Measurements from ENCODE around the gene SIRPG.
"Not testable (repeated sequence)": the region's sequence is repeated elsewhere in the genome, so short reads cannot be mapped to it uniquely, and the experiment has no call there.

SIRPG gene

DNA sequence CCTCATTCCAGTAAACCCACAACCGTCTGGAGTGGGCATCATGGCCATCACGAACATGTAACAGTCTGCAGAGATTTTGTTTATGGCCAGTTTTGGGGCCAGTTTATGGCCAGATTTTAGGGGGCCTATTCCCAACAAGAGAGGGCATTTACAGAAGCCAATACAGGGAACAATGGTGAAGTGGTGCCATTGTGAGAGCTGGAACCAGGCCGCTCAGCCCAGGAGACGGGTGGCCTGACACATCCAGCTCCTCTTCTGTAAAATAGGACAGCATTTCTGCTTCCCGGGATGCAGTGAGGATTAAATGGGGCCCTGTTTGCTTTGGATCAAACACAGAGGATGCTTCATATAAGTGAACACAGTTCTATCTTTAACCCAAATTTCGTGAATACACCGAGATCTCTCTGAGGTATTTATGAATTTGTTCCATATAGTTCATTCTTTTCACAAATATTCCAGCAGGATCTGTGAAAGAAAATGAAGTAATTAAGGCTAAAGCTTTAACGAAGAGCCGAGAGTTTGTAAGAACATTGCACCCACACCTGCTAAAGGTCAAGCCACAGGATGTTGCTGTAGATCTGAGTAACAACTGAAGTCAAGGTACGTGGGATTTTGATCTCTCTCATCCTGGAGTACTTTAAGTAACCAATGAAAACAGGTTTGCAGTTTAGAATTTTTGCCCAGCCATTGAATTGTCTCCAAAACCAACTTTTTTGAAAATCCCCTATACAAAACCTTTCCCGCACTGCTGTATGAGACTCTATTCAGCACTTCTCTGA, 14.5 kb upstream of the SIRPG start:
- DNase-seq: no peak

DNA sequence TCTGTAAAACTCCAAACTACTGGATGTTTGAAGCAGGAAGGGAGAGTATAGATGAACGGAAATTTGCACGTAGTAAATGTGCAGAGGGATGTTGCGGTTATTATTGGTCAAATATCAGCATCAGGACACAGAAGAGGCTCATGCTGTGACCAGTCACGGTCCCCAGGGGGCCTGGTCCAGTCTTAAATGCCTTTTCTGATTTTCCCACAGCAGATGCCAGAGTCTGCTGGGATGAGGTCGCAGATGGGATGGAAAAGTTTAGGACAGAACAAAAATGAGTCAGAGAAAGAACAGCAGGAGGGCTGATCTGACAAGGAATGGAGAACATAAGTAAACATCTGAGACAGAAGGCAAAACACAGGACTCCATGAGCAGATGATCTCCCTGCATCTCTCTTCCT, 11.7 kb upstream of the SIRPG start:
- DNase-seq: no peak

DNA sequence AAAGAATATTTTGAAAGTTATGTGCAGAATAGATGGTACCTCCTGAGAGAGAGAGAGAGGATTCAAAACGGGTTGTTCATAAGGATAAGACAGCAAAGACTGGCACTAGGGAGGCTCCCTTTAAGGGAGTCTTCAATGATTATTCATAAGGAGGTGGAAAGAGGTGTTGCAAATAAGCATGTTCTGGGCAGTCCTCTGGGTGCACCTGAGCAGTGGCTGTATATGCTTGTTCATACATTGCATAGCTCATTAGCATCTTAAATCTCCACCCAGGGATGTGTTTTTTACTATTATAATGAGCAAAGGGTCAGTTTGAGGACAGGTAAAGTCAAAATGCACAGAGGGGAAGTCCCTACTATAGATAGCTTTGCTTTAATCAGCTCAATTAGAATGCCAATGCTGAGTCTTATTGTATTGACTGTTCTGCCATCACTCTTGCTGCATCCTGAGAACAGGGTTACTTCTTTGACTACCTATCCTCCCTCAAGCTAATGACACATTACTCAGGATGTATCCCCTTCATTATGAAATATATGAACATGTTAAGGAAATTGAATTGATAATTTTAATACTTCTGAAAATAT, 10.0 kb upstream of the SIRPG start:
- no peak for DNase-seq

DNA sequence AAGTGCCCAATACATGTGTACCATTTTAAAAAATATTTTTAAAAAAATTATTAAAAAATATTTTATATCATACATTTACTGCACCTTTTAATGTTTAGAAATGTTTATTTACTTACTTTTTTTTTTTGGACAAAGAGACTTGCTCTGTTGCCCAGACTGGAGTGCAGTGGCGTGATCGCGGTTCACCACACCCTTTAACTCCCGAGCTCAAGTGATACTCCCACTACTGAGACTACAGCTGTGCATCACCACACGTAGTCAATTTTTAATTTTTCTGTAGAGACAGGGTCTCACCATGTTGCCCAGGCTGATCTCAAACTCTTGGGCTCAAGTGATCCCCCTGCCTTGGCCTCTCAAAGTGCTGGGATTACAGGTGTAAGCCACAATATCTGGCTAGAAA, 9.2 kb upstream of the SIRPG start:
- DNase-seq: no peak

DNA sequence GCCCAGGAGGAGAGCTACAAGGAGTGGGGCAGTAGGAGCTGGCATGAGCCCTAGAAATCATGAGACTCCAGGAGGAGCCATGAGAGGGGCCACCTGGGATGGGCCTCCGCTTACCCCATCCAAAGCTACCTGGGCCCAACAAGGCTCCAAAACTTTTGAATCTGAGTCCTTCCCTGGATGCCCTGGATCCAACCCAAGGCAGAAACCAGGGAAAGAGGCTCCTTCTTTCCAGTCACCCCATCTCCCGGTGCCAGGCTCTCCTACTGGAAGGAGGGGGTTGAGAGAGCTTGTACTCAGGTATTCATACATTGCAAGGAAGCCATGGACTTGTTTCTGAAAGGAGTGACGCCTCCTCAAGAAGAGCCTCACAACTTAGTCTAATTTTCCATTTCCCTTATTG, 7.8 kb upstream of the SIRPG start:
- DNase-seq: no peak

DNA sequence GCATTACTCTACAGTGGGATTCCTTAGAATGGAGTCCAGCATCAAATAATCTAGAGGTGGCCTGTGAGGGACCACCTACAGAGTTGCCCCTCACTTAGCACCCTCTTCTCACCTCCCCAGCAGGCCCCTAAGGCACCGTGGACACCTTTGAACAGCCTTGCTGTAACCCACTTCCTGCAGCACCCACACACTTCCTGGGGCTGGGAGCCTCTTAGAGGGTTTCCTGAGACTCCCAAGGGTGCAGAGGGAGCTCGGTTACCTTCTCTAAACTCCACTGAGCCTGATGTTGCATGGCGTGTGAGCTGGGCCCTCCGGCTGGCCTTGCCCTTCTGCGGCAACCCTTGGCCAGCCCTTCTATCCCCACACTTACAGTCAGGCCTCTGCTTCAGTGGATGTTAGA, 7.3 kb upstream of the SIRPG start:
- no peak for DNase-seq

DNA sequence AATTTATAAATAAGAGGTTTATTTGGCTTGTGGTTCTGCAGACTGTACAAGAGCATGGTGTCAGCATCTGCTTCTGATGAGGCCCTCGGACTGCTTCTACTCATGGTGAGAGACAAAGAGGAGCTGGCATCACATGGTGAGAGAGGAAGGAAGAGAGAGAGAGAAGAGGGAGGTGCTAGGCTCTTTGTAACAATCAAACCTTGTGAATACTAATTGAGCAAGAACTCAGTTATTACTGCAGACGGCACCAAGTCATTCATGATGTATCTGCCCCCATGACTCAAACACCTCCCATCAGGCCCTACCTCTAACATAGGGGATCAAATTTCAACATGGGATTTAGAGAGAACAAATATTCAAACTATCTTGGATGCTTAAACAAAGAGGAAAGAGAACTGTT, 6.3 kb upstream of the SIRPG start:
- no peak for DNase-seq

DNA sequence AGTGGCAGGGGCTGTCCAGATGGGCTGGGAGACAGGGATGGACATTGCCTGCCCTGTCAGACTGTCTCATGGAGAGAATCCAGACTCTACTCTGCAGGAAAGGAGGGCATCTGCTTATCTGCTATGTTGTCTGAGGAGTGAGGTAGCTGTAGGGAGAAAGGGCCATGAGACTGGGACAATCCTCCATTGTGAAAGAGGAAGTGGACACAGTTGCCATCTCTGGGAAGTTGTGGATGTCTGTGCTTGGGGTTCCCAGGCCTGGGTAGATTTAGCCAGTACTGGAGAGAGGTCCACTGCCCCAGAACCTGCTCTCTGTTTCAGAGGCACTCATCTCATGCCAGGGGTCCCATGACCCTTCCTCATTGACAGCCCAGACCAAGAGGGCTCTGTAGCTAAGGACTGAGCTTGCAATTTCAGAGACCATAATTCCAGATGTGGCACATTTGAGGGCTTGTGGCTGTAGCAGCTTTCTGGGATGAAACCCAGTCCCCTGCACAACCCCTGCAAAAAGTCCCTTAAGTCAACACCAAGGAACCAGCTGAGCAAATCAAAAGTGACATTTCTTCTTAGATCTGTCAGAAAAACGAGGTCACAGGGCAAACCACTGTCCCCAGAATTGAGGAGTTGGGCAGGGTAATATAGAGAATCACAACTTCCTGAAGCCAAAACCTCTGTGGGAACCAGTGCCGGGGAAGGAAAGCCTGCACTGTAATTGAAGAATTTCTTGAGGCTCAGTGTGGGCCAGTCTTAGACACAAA, 4.1 kb upstream of the SIRPG start:
- no peak for DNase-seq

DNA sequence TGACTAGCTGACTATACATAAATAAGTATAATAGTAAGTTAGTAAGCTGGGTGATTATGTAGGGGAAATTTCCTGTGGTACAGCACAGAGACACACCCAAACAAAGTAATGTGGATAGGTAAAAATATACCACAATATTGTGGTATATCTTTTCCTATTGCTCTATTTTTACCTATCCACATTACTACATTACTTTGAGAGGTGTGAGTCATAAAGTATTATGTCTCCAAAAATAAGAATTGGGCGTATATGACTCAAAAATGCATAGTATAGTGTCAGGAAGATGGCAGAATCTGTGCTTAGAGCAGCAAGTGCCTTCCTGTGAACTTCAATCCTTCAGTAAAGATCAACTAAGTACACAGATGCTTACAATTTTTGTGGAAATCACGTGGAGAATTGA, 2.7 kb upstream of the SIRPG start:
- no peak for DNase-seq

DNA sequence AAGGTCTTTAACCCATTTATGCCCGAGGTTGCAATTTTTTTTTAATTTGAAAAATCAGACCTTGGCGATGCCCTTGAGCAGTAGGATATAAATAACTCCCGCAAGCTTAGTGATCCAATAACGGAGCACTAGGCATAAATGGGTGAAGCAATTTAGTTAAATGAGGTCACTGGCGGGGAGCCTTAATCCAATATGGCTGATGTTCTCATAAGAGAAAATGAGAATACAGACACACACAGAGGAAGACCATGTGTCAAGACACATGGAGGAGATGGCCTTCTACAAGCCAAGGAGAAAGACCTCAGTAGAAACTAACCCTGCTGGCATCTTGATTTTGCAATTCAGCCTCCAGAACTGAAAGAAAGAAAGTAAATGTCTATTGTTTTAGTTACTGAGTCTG, 735 bp downstream of the SIRPG start:
- no peak for DNase-seq

DNA sequence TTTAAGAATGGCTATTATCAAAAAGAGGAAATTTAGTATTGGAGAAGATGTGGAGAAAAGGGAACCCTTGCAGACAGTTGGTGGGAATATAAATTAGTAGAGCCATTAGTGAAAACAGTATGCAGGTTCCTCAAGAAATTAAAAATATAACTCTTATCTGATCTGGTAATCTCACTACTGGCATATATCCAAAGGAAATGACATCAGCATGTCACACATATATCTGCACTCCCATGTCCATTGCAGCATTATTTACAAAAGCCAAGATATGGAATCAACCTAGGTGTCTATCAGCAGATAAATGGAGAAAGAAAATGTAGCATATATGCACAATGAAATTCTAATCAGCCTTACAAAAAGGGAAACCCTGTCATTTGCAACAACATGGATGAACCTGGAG, 2.6 kb downstream of the SIRPG start:
- DNase-seq: no peak

DNA sequence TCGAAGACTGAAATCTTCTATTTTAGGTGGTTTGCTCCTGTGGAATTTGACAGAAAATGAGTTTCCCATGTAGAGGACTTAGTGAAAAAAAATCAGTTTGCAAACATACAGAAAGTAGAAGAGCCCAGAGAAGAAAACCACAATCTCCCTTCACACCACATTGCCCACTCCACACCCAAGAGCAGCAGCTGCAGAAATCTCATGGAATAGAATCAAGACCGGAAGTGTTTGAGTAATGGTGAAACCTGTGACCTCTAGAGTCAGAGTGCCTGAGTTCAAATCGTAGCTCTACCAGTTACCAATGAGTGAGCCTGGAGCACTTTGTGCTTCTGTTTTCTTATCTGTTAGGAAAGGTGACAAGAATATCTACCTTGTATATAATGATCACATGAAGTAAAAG, 4.6 kb downstream of the SIRPG start:
- no peak for DNase-seq

DNA sequence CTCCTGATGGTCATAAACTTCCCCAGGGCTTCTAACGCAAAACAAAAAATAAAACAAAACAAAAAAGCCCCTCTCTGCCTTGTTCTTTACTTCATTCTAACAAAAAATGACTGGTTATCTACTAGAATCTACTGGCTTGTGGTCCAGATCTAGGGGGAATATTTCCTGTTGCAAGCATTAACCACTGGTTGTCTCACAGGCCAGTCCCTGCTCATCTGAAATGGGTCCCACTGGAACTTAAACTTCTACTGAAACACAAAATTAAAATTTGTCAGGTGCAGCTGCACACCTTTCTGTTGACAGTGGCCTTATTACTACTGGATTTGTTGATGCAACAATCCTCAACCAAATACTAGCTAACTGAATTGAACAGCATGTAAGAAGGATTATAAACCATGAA, 5.5 kb downstream of the SIRPG start:
- DNase-seq: no peak

DNA sequence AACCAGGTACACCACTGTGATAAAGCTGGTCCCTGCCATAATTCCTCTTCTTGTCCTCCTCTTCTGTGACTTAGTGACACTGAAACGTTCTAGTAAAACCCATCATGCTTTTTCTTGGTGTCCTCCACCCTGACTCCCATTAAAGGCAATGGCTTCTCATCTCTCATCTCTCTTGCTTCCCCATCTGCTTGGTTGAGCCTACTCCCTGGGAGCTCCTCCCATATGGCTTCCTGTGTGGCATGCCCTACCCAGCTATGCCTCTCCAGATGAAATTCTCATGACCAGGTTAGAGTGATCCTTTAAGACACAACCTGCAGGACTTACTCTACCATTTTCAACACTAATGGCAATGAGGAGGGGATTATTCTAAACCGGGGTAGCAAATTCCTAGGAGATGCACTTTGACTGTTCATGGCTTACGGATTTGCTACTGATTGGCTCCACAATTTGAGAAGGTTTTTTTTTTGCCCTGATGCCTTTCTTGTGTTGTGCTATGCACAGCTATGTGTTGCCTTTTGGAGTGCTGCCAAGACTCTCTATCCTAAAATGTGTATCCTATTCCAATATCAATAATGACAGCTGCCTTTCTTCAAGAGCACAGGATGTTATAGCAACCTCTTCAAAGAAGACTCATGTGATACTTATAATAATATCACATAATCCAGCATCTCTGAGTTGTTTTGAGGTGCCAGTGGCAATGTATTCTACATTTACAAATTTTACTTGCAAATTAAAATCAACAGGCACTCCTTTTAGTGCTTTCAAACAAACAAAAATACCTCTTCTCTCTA, 6.1 kb downstream of the SIRPG start:
- DNase-seq: peak; percentile 7

DNA sequence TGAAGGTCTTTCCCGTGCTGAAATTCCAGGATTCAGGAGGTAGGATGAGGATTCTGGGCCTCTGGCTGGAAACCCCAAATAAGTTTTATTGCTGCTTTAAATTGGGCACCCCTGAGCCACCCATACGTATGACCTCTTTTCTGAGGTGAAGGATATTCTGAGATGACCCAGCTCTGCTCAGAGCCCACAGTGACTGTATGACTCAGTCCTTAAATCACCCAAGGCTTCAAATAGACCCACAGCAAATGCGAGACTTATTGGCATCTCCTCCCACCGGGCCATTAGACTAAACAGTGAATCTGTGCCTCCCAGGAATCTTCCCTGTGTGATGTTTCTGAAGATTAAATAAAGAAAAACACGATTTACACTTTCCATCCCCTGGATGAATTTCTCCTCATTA, 9.5 kb downstream of the SIRPG start:
- DNase-seq: no peak

DNA sequence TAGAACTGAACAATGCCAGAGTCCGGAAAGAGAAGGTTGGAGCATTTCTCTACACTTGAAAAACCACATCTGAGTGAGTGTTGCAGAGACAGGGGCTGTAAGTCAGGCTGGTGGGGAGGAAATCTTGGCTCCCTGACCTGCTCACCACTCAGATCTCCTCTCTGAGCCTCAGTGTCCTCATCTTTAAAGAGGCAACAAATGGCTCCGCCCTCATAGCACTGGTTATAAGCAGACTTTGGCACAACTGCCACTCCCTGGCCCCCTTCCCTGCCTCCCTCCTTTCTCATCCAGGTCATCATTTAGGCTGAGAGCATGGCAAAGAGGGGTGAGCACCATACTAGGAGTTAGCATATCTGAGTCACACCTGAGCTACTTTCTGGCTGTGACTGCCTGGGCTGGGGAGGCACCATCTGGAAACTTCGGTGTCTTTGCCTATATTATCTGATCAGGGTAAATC, 10.6 kb downstream of the SIRPG start:
- DNase-seq: no peak

DNA sequence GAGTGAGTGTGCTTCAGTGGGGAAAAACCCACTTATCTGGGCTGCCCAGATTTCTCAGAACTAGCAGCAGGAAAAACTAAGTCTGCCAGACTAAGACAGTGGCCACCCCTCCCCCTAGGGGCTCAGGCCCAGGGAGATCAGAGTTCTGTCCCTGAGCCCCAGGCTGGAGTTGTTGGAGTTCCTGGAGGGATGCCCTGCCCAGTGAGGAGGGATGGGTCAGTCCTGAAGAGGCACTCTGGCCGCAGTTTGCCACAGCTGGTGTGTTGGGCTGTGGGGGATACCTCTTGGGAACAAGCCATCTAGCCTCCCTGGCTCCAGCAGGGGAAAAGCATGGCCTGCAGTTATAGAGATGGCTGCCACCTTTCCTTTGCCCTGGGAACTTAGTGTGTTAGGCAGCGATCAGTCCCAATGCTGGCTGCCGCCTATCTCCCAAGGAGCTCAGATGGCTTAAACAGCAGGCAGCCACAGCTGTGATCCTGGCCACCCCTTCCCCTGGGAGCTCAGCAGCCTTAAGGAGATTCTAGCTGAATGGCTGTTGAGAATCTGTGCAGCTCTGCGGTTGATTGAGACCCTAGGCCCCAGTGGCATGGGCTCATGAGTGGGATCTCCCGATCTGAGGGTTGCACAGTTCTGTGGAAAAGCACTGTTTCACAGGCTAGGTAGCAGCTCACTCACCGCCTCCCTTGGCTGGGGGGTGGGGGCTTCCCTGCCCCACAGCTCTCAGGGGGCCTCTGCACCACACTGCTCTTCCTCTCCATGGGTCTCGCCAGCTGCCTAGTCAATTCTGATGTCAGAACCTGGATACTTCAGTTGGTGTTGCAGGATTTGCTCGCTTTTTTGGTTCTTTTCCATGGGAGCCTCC, 13.2 kb downstream of the SIRPG start:
- no peak for DNase-seq

DNA sequence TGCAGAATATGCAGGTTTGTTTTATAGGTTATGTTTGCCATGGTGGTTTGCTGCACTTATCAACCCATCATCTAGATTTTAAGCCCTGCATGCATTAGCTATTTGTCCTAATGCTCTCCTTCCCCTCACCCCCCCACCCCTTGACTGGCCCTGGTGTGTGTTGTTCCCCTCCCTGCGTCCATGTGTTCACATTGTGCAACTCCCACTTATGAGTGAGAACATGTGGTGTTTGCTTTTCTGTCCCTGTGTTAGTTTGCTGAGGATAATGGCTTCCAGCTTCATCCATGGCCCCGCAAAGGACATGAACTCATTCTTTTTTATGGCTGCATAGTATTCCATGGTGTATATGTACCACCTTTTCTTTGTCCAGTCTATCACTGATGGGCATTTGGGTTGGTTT, 18.9 kb downstream of the SIRPG start:
- DNase-seq: not testable (repeated sequence)

DNA sequence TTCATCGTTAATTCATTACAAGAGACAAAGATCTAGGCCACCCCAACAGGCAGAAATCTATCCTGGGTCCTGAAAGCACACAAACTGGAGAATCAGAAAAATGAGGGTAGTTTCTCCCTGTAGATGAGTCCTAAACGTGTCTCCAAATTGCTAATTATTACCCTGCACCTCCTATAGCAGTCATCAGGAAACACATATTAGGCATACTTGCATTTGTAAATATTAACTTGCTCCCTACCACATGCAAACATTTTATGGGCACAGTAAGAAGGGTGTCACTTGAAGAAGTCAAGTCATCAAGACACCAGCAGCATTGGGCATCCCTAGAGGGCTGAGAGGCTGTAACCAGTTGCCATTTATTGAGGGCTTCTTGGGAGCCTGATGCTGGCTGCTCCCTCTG, 19.8 kb downstream of the SIRPG start:
- no peak for DNase-seq

DNA sequence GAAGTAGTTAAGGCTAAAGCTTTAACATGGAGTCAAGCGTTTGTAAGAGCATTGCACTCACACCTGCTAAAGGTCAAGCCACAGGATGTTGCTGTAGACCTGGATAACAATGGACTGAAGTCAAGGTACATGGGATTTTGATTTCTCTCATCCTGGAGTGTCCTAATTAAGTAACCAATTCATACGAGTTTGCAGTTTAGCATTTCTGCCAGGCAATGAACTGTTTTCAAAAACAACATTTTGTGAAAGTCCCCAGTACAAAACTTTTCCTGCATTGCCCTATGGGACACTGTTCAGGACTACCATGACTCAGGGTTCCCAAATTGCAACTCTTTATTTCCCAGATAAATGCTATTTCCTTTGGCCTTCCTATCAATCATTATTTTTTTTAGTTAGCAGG, 20.4 kb downstream of the SIRPG start:
- no peak for DNase-seq

DNA sequence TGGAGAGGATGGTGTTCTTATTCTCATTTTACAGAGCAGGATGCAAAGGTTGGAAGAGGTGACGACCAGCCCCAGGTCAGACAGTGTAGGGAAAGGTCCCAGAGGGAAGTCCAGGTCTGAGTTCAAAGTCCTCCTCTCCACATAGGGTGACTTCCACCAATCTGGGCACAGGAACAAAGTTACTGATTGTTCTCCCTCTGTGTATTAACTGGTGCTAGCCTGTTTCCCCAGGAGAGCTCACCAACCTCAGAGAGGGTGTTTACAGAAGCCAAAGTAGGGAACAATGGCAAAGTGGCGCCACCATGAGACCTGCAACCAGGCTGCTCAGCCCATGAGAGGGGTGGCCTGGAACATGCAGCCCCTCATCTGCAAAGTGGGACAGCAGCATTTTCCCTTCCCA, 21.0 kb downstream of the SIRPG start:
- DNase-seq: no peak

DNA sequence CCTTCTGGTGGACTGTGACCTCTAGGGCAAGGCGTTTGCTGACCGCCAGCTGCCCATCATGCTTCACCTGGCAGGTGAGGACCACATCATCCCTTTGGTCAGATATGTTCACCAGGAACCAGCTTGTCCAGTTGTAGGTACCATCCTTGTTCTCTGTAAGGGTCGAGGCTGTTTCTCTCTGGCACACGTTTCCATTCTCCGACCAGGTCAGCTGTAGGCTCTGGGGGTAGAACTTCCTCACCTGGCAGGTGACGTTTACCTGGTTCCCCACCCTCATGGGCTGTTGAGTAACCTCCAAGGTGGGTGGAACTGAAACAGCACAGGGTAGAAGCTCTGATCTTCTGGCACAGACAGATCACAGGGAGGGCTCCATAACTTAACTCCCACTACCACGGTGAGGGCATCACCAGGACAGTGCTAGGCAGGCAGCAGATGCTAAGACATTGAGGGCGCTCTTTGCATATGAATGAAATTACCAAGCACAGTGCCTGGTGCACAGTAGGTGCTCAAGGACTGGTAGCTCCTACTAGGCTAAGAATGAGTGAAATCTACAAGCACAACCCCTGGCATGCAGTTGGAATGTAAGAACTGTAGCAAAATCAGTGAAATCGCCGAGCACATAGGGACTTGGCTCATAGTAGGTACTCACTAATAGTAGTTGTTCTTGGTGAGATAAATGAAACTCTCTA, 22.1 kb downstream of the SIRPG start:
- no peak for DNase-seq
